WERI-Rb-1 (cell line): Measurements from ENCODE around the gene CHST11.

Source experiments
- DNase-seq: peaks from one replicate; pipeline ENCODE4 v3.0.0-alpha.2; 2020
- H3K27ac ChIP-seq: fragments of 250-450 bp; sonication (Bioruptor Pico); 2 replicates; pipeline ENCODE4 v1.5.1; 2020; ENCODE audit warnings: mild to moderate bottlenecking, moderate library complexity
- H3K27me3 ChIP-seq: fragments of 250-450 bp; sonication (Bioruptor Pico); 2 replicates; pipeline ENCODE4 v1.5.1; 2021; ENCODE audit warnings: mild to moderate bottlenecking, low read depth, moderate library complexity; ENCODE audit not compliant: insufficient read depth, severe bottlenecking
- H3K36me3 ChIP-seq: fragments of 250-450 bp; sonication (Bioruptor Pico); 2 replicates; pipeline ENCODE4 v1.5.1; 2020; ENCODE audit warnings: mild to moderate bottlenecking, moderate library complexity
- H3K4me3 ChIP-seq: 2 replicates; pipeline ENCODE4 v1.5.1; 2011; ENCODE audit warnings: low read depth, mild to moderate bottlenecking, control low read depth, low read length
- H3K9me3 ChIP-seq: fragments of 250-450 bp; sonication (Bioruptor Pico); 2 replicates; pipeline ENCODE4 v1.5.1; 2021; ENCODE audit warnings: mild to moderate bottlenecking, moderate library complexity; ENCODE audit not compliant: severe bottlenecking
- TF ChIP-seq, protein P1 (sequence below): IDR thresholded peaks from 2 replicates; pipeline ENCODE4 v1.5.1; 2011; ENCODE audit warnings: low read depth, mild to moderate bottlenecking, control low read depth, inconsistent platforms, low read length

CHST11 gene

GRCh38 chr12:104747955-104748354, 291.2 kb downstream of the CHST11 start:
- TF ChIP-seq, protein P1, sequence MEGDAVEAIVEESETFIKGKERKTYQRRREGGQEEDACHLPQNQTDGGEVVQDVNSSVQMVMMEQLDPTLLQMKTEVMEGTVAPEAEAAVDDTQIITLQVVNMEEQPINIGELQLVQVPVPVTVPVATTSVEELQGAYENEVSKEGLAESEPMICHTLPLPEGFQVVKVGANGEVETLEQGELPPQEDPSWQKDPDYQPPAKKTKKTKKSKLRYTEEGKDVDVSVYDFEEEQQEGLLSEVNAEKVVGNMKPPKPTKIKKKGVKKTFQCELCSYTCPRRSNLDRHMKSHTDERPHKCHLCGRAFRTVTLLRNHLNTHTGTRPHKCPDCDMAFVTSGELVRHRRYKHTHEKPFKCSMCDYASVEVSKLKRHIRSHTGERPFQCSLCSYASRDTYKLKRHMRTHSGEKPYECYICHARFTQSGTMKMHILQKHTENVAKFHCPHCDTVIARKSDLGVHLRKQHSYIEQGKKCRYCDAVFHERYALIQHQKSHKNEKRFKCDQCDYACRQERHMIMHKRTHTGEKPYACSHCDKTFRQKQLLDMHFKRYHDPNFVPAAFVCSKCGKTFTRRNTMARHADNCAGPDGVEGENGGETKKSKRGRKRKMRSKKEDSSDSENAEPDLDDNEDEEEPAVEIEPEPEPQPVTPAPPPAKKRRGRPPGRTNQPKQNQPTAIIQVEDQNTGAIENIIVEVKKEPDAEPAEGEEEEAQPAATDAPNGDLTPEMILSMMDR = no peak
- Histone ChIP-seq H3K27me3 (no peaks in the 10 kb centered on the region), H3K27ac (peak overlapping the region; percentile 32), H3K9me3 (no peaks in the 10 kb centered on the region), H3K4me3 (no peak overlapping the region), H3K36me3 (no peaks in the 10 kb centered on the region)
- DNase-seq = peak; percentile 35

DNA sequence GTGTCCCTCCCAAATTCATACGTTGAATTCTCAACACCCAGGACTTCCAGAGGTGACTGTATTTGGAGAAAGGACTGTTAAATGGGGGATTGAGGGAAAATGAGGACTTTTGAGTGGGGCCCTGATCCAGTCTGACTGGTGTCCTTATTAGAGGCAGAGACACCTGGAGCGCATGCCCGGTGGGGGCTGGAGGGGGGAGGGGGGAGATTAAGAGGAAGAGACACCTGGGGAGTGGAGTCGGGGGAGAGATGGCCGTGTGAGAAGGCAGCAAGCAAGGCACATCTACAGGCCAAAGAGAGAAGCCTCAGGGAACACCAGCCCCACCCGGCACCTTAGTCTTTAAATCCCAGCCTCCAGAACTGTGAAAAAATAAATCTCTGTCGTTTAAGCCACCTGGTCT, 291.6 kb downstream of the CHST11 start:
- DNase-seq = peak; percentile 71
- Histone ChIP-seq H3K36me3 (no peaks in the 10 kb centered on the region), H3K9me3 (no peaks in the 10 kb centered on the region), H3K27me3 (no peaks in the 10 kb centered on the region), H3K4me3 (no peak overlapping the region), H3K27ac (peak overlapping the region; percentile 32)
- TF ChIP-seq, protein P1 = no peak

DNA sequence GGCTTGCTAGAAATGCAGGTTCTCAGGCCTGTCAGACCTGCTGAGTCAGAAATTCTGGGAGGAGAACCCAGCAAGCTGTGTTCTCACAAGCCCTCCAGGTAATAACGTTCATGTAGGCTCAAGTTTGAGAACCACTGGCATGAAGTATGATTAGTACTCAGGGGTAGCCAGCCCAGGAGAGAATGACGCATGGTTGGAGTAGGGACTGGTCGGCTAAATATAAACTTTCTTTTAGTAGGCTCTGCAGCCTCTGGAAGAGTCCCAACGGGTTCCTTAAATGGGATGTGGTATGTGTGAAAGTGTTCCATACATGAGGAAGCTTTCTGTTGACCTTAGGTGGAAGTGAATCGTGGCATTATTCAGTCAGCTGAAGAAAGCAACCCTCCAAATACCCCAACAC, 292.0 kb downstream of the CHST11 start:
- Histone ChIP-seq H3K27me3 (no peaks in the 10 kb centered on the region), H3K9me3 (no peaks in the 10 kb centered on the region), H3K27ac (peak overlapping the region; percentile 32), H3K36me3 (no peaks in the 10 kb centered on the region), H3K4me3 (no peak overlapping the region)
- TF ChIP-seq, protein P1 = no peak
- no peak for DNase-seq

- Histone ChIP-seq H3K27ac (no peak overlapping the region), H3K36me3 (no peaks in the 10 kb centered on the region), H3K27me3 (no peaks in the 10 kb centered on the region), H3K4me3 (no peak overlapping the region), H3K9me3 (no peaks in the 10 kb centered on the region)
- TF ChIP-seq, protein P1 = no peak
- no peak for DNase-seq
Observed at GRCh38 chr12:104749545-104749944, 292.8 kb downstream of the CHST11 start.

GRCh38 chr12:104750061-104750460, 293.3 kb downstream of the CHST11 start:
- Histone ChIP-seq H3K36me3 (no peaks in the 10 kb centered on the region), H3K27me3 (no peaks in the 10 kb centered on the region), H3K9me3 (no peaks in the 10 kb centered on the region), H3K4me3 (no peak overlapping the region), H3K27ac (no peak overlapping the region)
- TF ChIP-seq, protein P1 = no peak
- no peak for DNase-seq

GRCh38 chr12:104751120-104751519, 294.4 kb downstream of the CHST11 start:
- no peak overlapping the region for H3K27ac ChIP-seq
- no peaks in the 10 kb centered on the region for H3K27me3 ChIP-seq
- DNase-seq = no peak

More at GRCh38 chr12:104751120-104751519, 294.4 kb downstream of the CHST11 start:
- Histone ChIP-seq H3K4me3 (no peak overlapping the region), H3K9me3 (no peaks in the 10 kb centered on the region), H3K36me3 (no peaks in the 10 kb centered on the region)
- TF ChIP-seq, protein P1 = no peak
